Neutrophil (primary cell): ENCODE measurements around the gene F8A1.
"Not testable (repeated sequence)": the region's sequence is repeated elsewhere in the genome, so short reads cannot be mapped to it uniquely, and the experiment has no call there.

Experiments used
- H3K27ac ChIP-seq: fragments of 200-600 bp; sonication (generic); 2 replicates; pipeline ENCODE4 v1.5.1; 2016; ENCODE audit warnings: mild to moderate bottlenecking, moderate library complexity
- H3K27me3 ChIP-seq: fragments of 200-600 bp; sonication (generic); 2 replicates; pipeline ENCODE4 v1.6.0; 2016; ENCODE audit warnings: mild to moderate bottlenecking
- H3K36me3 ChIP-seq: fragments of 200-600 bp; sonication (generic); 2 replicates; pipeline ENCODE4 v1.5.1; 2017
- H3K4me1 ChIP-seq, 2 experiments: fragments of 200-600 bp in 1 of 2; sonication (generic) in 1 of 2; 1 replicate in 1 of 2; 2 replicates in 1 of 2; pipeline versions ENCODE4 v1.5.1 to v1.6.1; 2013 to 2016; ENCODE audit warnings: low read depth in 1 of 2, low read length in 1 of 2, mild to moderate bottlenecking in 1 of 2, moderate library complexity in 1 of 2; ENCODE audit not compliant: control insufficient read depth in 1 of 2, insufficient read depth in 1 of 2
- H3K4me3 ChIP-seq, 2 experiments: fragments of 200-600 bp in 1 of 2; sonication (generic) in 1 of 2; 1 replicate in 1 of 2; 2 replicates in 1 of 2; pipeline ENCODE4 v1.5.1; 2013 to 2016; ENCODE audit warnings: low read depth in 1 of 2, low read length in 1 of 2, mild to moderate bottlenecking in 1 of 2, moderate library complexity in 1 of 2
- H3K9me3 ChIP-seq: fragments of 200-600 bp; sonication (generic); 2 replicates; pipeline ENCODE4 v1.5.1; 2016
- TF ChIP-seq, protein P1 (sequence below): fragments of 200-600 bp; sonication (generic); IDR thresholded peaks from 2 replicates; pipeline ENCODE4 v1.5.1; 2016; ENCODE audit warnings: antibody characterized with exemption

F8A1 gene

DNA sequence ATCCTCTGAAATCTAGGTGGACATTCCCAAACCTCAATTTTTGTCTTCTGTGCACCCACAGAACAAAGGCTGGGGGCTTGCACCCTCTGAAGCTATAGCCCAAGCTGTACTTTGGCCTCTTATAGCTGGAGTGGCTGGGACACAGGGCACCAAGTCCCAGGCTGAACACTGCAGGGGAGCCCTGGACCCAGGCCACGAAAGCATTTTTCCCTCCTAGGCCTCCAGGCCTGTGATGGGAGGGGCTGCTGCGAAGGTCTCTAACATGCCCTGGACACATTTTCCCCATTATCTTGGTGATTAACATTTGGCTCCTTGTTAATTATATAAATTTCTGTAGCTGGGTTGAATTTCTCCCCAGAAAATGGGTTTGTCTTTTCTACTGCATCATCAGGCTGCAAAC lies 27.9 kb downstream of the F8A1 start:
- TF ChIP-seq, protein P1, sequence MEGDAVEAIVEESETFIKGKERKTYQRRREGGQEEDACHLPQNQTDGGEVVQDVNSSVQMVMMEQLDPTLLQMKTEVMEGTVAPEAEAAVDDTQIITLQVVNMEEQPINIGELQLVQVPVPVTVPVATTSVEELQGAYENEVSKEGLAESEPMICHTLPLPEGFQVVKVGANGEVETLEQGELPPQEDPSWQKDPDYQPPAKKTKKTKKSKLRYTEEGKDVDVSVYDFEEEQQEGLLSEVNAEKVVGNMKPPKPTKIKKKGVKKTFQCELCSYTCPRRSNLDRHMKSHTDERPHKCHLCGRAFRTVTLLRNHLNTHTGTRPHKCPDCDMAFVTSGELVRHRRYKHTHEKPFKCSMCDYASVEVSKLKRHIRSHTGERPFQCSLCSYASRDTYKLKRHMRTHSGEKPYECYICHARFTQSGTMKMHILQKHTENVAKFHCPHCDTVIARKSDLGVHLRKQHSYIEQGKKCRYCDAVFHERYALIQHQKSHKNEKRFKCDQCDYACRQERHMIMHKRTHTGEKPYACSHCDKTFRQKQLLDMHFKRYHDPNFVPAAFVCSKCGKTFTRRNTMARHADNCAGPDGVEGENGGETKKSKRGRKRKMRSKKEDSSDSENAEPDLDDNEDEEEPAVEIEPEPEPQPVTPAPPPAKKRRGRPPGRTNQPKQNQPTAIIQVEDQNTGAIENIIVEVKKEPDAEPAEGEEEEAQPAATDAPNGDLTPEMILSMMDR: no peak
- Histone ChIP-seq H3K27me3 (no peaks in the 10 kb centered on the region), H3K4me3 (no peak overlapping the region), H3K36me3 (no peaks in the 10 kb centered on the region), H3K9me3 (no peaks in the 10 kb centered on the region), H3K4me1 (no peaks in the 10 kb centered on the region), H3K27ac (no peak overlapping the region)

DNA sequence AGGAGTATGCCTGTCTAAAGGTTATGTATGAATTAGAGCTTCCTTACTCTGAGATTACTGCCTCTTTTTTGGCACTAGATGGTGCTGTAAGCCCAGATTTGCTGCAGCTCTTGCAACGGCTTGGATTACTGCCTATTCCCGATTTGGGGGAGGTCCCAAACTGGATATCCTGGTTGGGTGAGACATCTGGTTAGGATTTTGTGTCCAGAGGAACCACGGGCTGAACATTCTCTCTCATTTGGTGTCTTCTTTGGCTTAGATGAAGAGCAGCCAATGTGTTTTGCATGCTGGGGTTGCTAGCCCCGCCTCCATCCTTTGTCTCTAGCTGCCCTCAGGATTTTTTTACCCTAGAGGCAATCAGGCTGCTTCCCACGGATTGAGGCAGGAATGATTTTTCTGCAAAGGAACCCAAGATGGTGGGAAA lies 31.9 kb downstream of the F8A1 start:
- Histone ChIP-seq H3K27me3 (no peaks in the 10 kb centered on the region), H3K36me3 (no peaks in the 10 kb centered on the region), H3K4me1 (no peaks in the 10 kb centered on the region), H3K9me3 (no peaks in the 10 kb centered on the region), H3K4me3 (no peak overlapping the region), H3K27ac (no peak overlapping the region)
- TF ChIP-seq, protein P1: peak; percentile 10

DNA sequence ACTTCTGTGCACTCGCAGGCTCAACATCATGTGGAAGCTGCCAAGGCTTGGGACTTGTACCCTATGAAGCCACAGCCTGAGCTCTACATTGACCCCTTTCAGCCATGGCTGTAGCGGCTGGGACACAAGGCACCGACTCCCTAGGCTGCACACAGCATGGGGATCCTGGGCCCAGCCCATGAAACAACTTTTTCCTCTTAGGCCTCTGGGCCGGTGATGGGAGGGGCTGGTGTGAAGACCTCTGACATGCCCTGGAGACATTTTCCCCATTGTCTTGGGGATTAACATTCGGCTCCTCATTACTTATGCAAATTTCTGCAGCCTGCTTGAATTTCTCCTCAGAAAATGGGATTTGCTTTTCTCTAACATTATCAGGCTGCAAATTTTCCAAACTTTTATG lies 38.6 kb downstream of the F8A1 start:
- not testable (repeated sequence) for H3K27ac ChIP-seq, H3K36me3 ChIP-seq, H3K4me3 ChIP-seq, H3K9me3 ChIP-seq, H3K4me1 ChIP-seq, H3K27me3 ChIP-seq
